ENCODE measurements around the gene ARMC9.

DNA sequence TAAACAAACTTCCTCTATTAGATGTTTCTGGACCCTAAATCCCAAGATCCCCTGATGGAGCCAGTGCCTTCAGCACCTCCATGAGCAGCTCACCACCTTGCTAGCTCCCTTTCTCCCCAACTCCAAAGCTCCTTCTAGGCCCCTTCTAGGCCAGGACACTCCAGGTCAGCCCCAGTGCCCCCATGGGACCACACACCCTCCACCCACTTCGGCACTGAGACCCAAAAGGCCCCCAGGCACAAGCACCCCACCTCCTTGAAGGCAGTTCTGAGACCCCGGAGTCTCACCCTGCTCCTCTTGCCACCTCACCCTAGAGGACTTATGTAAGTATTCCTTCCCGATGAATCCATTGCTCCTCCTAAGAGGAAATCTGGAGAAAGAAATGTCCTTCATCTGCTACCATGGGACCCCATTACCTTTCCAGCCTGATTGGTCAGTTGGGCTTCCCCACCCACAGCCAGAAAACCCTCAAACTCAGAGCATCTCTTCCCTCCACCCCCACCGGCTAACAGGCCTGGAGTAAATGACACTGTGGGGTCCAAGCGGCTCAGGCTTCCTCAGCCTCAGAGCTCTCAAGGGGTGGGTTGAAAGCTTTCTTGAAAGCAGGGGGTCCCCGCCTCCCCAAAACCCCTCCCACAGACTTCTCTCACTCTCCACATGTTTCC lies 9.8 kb upstream of the ARMC9 start:
- TF ChIP-seq POLR2AphosphoS5 (IDR thresholded peaks at IDR 0.05; ENCODE audit: low read depth, low read length) (no peak), TAF1 (IDR thresholded peaks at IDR 0.05; ENCODE audit: borderline replicate concordance, insufficient read depth, low read length) (no peak)
- TF ChIP-seq, protein P1, sequence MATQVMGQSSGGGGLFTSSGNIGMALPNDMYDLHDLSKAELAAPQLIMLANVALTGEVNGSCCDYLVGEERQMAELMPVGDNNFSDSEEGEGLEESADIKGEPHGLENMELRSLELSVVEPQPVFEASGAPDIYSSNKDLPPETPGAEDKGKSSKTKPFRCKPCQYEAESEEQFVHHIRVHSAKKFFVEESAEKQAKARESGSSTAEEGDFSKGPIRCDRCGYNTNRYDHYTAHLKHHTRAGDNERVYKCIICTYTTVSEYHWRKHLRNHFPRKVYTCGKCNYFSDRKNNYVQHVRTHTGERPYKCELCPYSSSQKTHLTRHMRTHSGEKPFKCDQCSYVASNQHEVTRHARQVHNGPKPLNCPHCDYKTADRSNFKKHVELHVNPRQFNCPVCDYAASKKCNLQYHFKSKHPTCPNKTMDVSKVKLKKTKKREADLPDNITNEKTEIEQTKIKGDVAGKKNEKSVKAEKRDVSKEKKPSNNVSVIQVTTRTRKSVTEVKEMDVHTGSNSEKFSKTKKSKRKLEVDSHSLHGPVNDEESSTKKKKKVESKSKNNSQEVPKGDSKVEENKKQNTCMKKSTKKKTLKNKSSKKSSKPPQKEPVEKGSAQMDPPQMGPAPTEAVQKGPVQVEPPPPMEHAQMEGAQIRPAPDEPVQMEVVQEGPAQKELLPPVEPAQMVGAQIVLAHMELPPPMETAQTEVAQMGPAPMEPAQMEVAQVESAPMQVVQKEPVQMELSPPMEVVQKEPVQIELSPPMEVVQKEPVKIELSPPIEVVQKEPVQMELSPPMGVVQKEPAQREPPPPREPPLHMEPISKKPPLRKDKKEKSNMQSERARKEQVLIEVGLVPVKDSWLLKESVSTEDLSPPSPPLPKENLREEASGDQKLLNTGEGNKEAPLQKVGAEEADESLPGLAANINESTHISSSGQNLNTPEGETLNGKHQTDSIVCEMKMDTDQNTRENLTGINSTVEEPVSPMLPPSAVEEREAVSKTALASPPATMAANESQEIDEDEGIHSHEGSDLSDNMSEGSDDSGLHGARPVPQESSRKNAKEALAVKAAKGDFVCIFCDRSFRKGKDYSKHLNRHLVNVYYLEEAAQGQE (IDR thresholded peaks at IDR 0.05; ENCODE audit: insufficient read depth in 1 of 2, low read depth in 2 of 2, low read length in 2 of 2): no peak

Data from PFSK-1 (cell line).